PC-9 (cell line): ENCODE measurements around the gene COG3. TPM values are rescaled to one million over a fixed set of nuclear protein-coding genes. Genes with fewer than 3 reads are reported as not detected.

ENCODE experiments used
- BruUV-seq: library from RNA; stranded (reverse); fragments of 400-500 nt; replicated peaks from 2 replicates; lab custom pipeline; 2021; lab: Mats Ljungman, UMichigan
- CTCF ChIA-PET: fragments of 300-600 bp; sonication (Branson Sonifier 250); formaldehyde crosslinking; loops from one replicate; lab custom pipeline; 2022; ENCODE audit warnings: antibody characterized with exemption; lab: Charles Lee
- POLR2A ChIA-PET: fragments of 300-600 bp; sonication (Branson Sonifier 250); formaldehyde crosslinking; loops from one replicate; lab custom pipeline; 2022; ENCODE audit warnings: antibody characterized with exemption; ENCODE audit not compliant: unreplicated experiment; lab: Charles Lee
- DNase-seq, 2 experiments: peaks; one replicate each; pipeline versions ENCODE4 v3.0.0 to v3.0.0-alpha.2; 2015 to 2022; ENCODE audit warnings: mixed read lengths in 1 of 2
- H2AFZ ChIP-seq: fragments of 200-600 bp; sonication (generic); 2 replicates; pipeline ENCODE4 v1.8.1; 2017; ENCODE audit warnings: antibody characterized with exemption
- H3F3A ChIP-seq: fragments of 200-600 bp; sonication (generic); 2 replicates; pipeline ENCODE4 v1.8.1; 2017; ENCODE audit warnings: antibody characterized with exemption, mild to moderate bottlenecking, low read depth; ENCODE audit not compliant: insufficient read depth
- H3K27ac ChIP-seq: fragments of 200-600 bp; sonication (generic); 2 replicates; pipeline ENCODE4 v1.6.1; 2016; ENCODE audit warnings: mixed run types
- H3K27me3 ChIP-seq: fragments of 200-600 bp; sonication (generic); 2 replicates; pipeline ENCODE4 v1.6.1; 2016; ENCODE audit warnings: low read depth, mixed run types; ENCODE audit not compliant: insufficient read depth
- H3K36me3 ChIP-seq: fragments of 200-600 bp; sonication (generic); 2 replicates; pipeline ENCODE4 v1.6.1; 2016; ENCODE audit warnings: low read depth, mixed run types
- H3K4me1 ChIP-seq: fragments of 200-600 bp; sonication (generic); replicated peaks from 2 replicates; pipeline ENCODE4 v1.6.1; 2016; ENCODE audit warnings: mixed run types; ENCODE audit not compliant: insufficient read depth
- H3K4me2 ChIP-seq: fragments of 200-600 bp; sonication (generic); 2 replicates; pipeline ENCODE4 v1.6.1; 2017; ENCODE audit warnings: mixed run types
- H3K4me3 ChIP-seq: fragments of 200-600 bp; sonication (generic); 2 replicates; pipeline ENCODE4 v1.6.1; 2016; ENCODE audit warnings: mixed run types
- H3K79me2 ChIP-seq: fragments of 200-600 bp; sonication (generic); 2 replicates; pipeline ENCODE4 v1.6.1; 2017; ENCODE audit warnings: low read depth, mixed run types
- H3K9me2 ChIP-seq: fragments of 200-600 bp; sonication (generic); 2 replicates; pipeline ENCODE4 v1.8.1; 2017; ENCODE audit warnings: mild to moderate bottlenecking; ENCODE audit not compliant: insufficient read depth
- H3K9me3 ChIP-seq: fragments of 200-600 bp; sonication (generic); 2 replicates; pipeline ENCODE4 v1.8.1; 2016; ENCODE audit warnings: low read depth; ENCODE audit not compliant: insufficient read depth
- H4K20me1 ChIP-seq: fragments of 200-600 bp; sonication (generic); 2 replicates; pipeline ENCODE4 v1.8.1; 2017; ENCODE audit not compliant: insufficient read depth
- CTCF ChIP-seq: fragments of 200-600 bp; sonication (generic); conservative IDR thresholded peaks from 2 replicates; pipeline ENCODE4 v1.6.1; 2017; ENCODE audit warnings: mixed run types, antibody characterized with exemption, mild to moderate bottlenecking, moderate library complexity
- EZH2 ChIP-seq: fragments of 200-600 bp; sonication (generic); IDR thresholded peaks from 2 replicates; pipeline ENCODE4 v1.8.0; 2017; ENCODE audit warnings: antibody characterized with exemption, low read depth
- intact Hi-C: fragments of 100-400 bp; cut with micrococcal nuclease; formaldehyde crosslinking; loops from one replicate; pipeline ENCODE4 v1.10.0; 2022; ENCODE audit not compliant: unreplicated experiment
- total RNA-seq: library from RNA; stranded (reverse); gene quantifications from 2 replicates; pipeline ENCODE4 v1.2.3, GENCODE V29; 2021

Gene COG3
- total RNA-seq, 1 experiment from 2014 or later: 22.3 TPM

- H3K4me2 ChIP-seq: no peak overlapping the region
- no peaks in the 10 kb centered on the region for H3K27me3 ChIP-seq
- H3K9me3 ChIP-seq: no peaks in the 10 kb centered on the region; the same call in 1 of the 2 replicates
- ChIA-PET CTCF (no interaction called here), POLR2A (no interaction called here)
- H3K36me3 ChIP-seq: peaks cover 56% of the 10 kb centered on the region
- H3K27ac ChIP-seq: no peak overlapping the region
- no TSS peak for BruUV-seq
- TF ChIP-seq EZH2 (no peak), CTCF (no peak)
- H3K79me2 ChIP-seq: no peaks in the 10 kb centered on the region
- no peak for DNase-seq
- intact Hi-C loops: no loop called here
- no peak overlapping the region for H3K4me3 ChIP-seq
- H3K4me1 ChIP-seq: peaks cover 3% of the 10 kb centered on the region; the same call in 1 of the 2 replicates
- no peaks in the 10 kb centered on the region for H3K9me2 ChIP-seq
- peaks cover 6% of the 10 kb centered on the region for H4K20me1 ChIP-seq
- peaks cover 11% of the 10 kb centered on the region; the same call in 1 of the 2 replicates for H3F3A ChIP-seq
- no peak overlapping the region for H2AFZ ChIP-seq
Observed at GRCh38 chr13:45516757-45517156, 52.0 kb downstream of the COG3 start.

GRCh38 chr13:45518525-45519245 lies 53.9 kb downstream of the COG3 start:
- H2AFZ ChIP-seq: no peak overlapping the region
- ChIA-PET CTCF (interaction anchor here (0.6 kb wide), 1 partner anchor 636 kb away, joined by 3 read pairs; no protein-coding TSS in a partner anchor), POLR2A (no interaction called here)
- H3K27me3 ChIP-seq: no peaks in the 10 kb centered on the region
- intact Hi-C loops: no loop called here
- no peaks in the 10 kb centered on the region; the same call in none of the 2 replicates for H3K9me3 ChIP-seq
- no TSS peak for BruUV-seq
- no peak overlapping the region for H3K4me2 ChIP-seq
- H4K20me1 ChIP-seq: peaks cover under 1% of the 10 kb centered on the region; the same call in 1 of the 2 replicates
- no peak for DNase-seq
- no peak for TF ChIP-seq CTCF
- no peak for TF ChIP-seq EZH2
- peaks cover 3% of the 10 kb centered on the region; the same call in 1 of the 2 replicates for H3F3A ChIP-seq
- no peaks in the 10 kb centered on the region for H3K79me2 ChIP-seq
- no peak overlapping the region for H3K27ac ChIP-seq
- no peaks in the 10 kb centered on the region for H3K9me2 ChIP-seq
- 0 out of 2 replicates have a peak, but pooled peaks cover 7% of the 10 kb centered on the region for H3K4me1 ChIP-seq
- H3K36me3 ChIP-seq: peaks cover 54% of the 10 kb centered on the region
- no peak overlapping the region for H3K4me3 ChIP-seq

- POLR2A ChIA-PET: no interaction called here
- H3K9me2 ChIP-seq: no peaks in the 10 kb centered on the region
- H3K79me2 ChIP-seq: no peaks in the 10 kb centered on the region
- no peaks in the 10 kb centered on the region for H3K27me3 ChIP-seq
- no TSS peak for BruUV-seq
- CTCF ChIA-PET: interaction anchor here (0.6 kb wide), 1 partner anchor 635 kb away, joined by 3 read pairs; no protein-coding TSS in a partner anchor
- no peak overlapping the region for H3K4me3 ChIP-seq
- H3K4me2 ChIP-seq: no peak overlapping the region
- intact Hi-C loops: no loop called here
- no peaks in the 10 kb centered on the region for H4K20me1 ChIP-seq
- peaks cover 58% of the 10 kb centered on the region for H3K36me3 ChIP-seq
- DNase-seq: no peak
- H2AFZ ChIP-seq: no peak overlapping the region
- peaks cover 8% of the 10 kb centered on the region; the same call in 1 of the 2 replicates for H3F3A ChIP-seq
- no peak for TF ChIP-seq CTCF
- no peak for TF ChIP-seq EZH2
- H3K4me1 ChIP-seq: 0 out of 2 replicates have a peak, but pooled peaks cover 7% of the 10 kb centered on the region
- no peaks in the 10 kb centered on the region; the same call in none of the 2 replicates for H3K9me3 ChIP-seq
- no peak overlapping the region for H3K27ac ChIP-seq
Observed at GRCh38 chr13:45519493-45519892, 54.8 kb downstream of the COG3 start.
